H1 (cell line): ENCODE data around the gene TMEM147. TPM values are rescaled to one million over a fixed set of nuclear protein-coding genes. Genes with fewer than 3 reads are reported as not detected.

Source experiments
- BCL11A ChIP-seq, 2 experiments: IDR thresholded peaks; one replicate each; pipeline ENCODE4 v1.6.1; 2011; ENCODE audit warnings: low read depth in 2 of 2, low read length in 2 of 2, mild to moderate bottlenecking in 2 of 2
- SAP30 ChIP-seq: fragments of 300-600 bp; sonication (generic); IDR thresholded peaks from 2 replicates; pipeline ENCODE4 v1.7.1; 2012; ENCODE audit warnings: low read length, moderate library complexity, mild to moderate bottlenecking, inconsistent platforms; ENCODE audit not compliant: insufficient read depth, insufficient replicate concordance
- YY1 ChIP-seq: IDR thresholded peaks from 2 replicates; pipeline ENCODE4 v1.6.1; 2011; ENCODE audit warnings: low read depth, mild to moderate bottlenecking, low read length
- polyA plus RNA-seq, 7 experiments: library from polyadenylated mRNA; depleted of rRNA in 3 of 7; stranded (reverse) in 5 of 7; unstranded in 2 of 7; fragments of >200 nt in 5 of 7; fragments of 200-250 nt in 2 of 7; gene quantifications; 1 replicate in 5 of 7; 2 replicates in 1 of 7; 4 replicates in 1 of 7; pipeline versions ENCODE4 v1.2.1 to v1.2.3, GENCODE V29; 2011 to 2013; ENCODE audit warnings: missing spikeins in 2 of 7, mixed read lengths in 2 of 7
- total RNA-seq: library from RNA; stranded (reverse); fragmentation: NEBNext Ultra II Directional; extraction: Animal tissue kit (Norgen Biotek cat#: 25700); gene quantifications from 2 replicates; pipeline ENCODE4 v1.2.1, GENCODE V29; 2021

TMEM147 gene
- total and polyA plus RNA-seq, 2 of the 8 experiments (the other 6 are each of a cell fraction or from before 2014, with no cell fraction given), result 159 to 418 TPM

- no peak for TF ChIP-seq YY1
- no peak for TF ChIP-seq BCL11A (IDR thresholded peaks at IDR 0.05; ENCODE audit: low read depth in 2 of 2, low read length in 2 of 2)
- TF ChIP-seq SAP30, result no peak
Measured at GRCh38 chr19:35498984-35499527, 46.4 kb upstream of the TMEM147 start (continued).
